ENCODE data around the gene CHPF.

The CHPF gene

GRCh38 chr2:219543596-219544358 lies at the start of gene CHPF, which contains the start of gene TMEM198:
Gene CHPF (minus strand): TSS chr2:219543809. CDS start chr2:219543538, 271 bp downstream.
Gene TMEM198 (plus strand): TSS chr2:219544028. CDS start chr2:219544728, 700 bp downstream.
- peak; percentile 96 for DNase-seq

- DNase-seq, result no peak
These were observed 49.5 kb upstream of the CHPF start for GRCh38 chr2:219593154-219593553.

GRCh38 chr2:219592736-219593135 lies 49.1 kb upstream of the CHPF start:
- no peak for DNase-seq

- no peak for DNase-seq
These were observed 47.5 kb upstream of the CHPF start for GRCh38 chr2:219591091-219591490.

GRCh38 chr2:219581346-219581745 lies 37.7 kb upstream of the CHPF start:
- no peak for DNase-seq

- no peak for DNase-seq
These were observed 35.4 kb upstream of the CHPF start for GRCh38 chr2:219578811-219579613.

GRCh38 chr2:219576505-219577388 lies 33.1 kb upstream of the CHPF start:
- DNase-seq, result no peak

- DNase-seq, result no peak
These were observed 32.2 kb upstream of the CHPF start for GRCh38 chr2:219575566-219576504.

- no peak for DNase-seq
These were observed 31.1 kb upstream of the CHPF start for GRCh38 chr2:219574484-219575311.

GRCh38 chr2:219573166-219573565 lies 29.6 kb upstream of the CHPF start:
- DNase-seq, result no peak

GRCh38 chr2:219572237-219573001 lies 28.8 kb upstream of the CHPF start, which contains the start of gene INHA:
Gene INHA (plus strand): TSS chr2:219572310. CDS start chr2:219572375, 65 bp downstream.
- DNase-seq, result no peak

GRCh38 chr2:219571311-219572236 lies 28.0 kb upstream of the CHPF start, which contains the start of gene OBSL1:
Gene OBSL1 (minus strand): TSS chr2:219571539. CDS start chr2:219571232, 307 bp downstream.
- no peak for DNase-seq

GRCh38 chr2:219570924-219571310 lies 27.3 kb upstream of the CHPF start:
- no peak for DNase-seq

GRCh38 chr2:219570194-219570923 lies 26.8 kb upstream of the CHPF start:
- no peak for DNase-seq

GRCh38 chr2:219569635-219570034 lies 26.0 kb upstream of the CHPF start:
- no peak for DNase-seq

GRCh38 chr2:219569041-219569440 lies 25.4 kb upstream of the CHPF start:
- DNase-seq, result no peak

- DNase-seq, result no peak
These were observed 24.3 kb upstream of the CHPF start for GRCh38 chr2:219567791-219568361.

GRCh38 chr2:219567131-219567530 lies 23.5 kb upstream of the CHPF start:
- DNase-seq, result no peak

All from CD4-positive, alpha-beta T cell treated with Interleukin-4 for 4 hours (primary cell).